GM21717 (cell line): ENCODE data around the gene ADAMTSL5.
"Not testable (repeated sequence)": the region's sequence is repeated elsewhere in the genome, so short reads cannot be mapped to it uniquely, and the experiment has no call there.

Experiments used
- ATAC-seq: cut with Tn5 transposase; IDR thresholded peaks from one replicate; pipeline ENCODE4 v1.9.1; 2021; ENCODE audit warnings: mild to moderate bottlenecking, moderate library complexity; ENCODE audit not compliant: unreplicated experiment

The ADAMTSL5 gene

DNA sequence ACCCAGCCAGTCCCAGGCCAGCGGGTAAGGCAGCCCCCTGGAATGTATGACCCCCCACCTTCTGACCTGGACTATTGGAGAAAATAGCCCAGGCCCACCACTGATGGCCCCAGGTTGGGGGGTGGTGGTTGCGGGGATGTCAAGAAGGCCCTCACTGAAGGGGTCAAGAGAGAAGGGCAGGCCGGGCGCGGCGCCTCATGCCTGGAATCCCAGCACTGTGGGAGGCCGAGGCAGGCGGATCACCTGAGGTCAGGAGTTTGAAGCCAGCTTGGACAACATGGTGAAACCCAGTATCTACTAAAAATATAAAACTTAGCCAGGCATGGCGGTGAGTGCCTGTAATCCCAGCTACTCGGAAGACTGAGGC, 1.5 kb upstream of the ADAMTSL5 start:
- ATAC-seq, result no peak

DNA sequence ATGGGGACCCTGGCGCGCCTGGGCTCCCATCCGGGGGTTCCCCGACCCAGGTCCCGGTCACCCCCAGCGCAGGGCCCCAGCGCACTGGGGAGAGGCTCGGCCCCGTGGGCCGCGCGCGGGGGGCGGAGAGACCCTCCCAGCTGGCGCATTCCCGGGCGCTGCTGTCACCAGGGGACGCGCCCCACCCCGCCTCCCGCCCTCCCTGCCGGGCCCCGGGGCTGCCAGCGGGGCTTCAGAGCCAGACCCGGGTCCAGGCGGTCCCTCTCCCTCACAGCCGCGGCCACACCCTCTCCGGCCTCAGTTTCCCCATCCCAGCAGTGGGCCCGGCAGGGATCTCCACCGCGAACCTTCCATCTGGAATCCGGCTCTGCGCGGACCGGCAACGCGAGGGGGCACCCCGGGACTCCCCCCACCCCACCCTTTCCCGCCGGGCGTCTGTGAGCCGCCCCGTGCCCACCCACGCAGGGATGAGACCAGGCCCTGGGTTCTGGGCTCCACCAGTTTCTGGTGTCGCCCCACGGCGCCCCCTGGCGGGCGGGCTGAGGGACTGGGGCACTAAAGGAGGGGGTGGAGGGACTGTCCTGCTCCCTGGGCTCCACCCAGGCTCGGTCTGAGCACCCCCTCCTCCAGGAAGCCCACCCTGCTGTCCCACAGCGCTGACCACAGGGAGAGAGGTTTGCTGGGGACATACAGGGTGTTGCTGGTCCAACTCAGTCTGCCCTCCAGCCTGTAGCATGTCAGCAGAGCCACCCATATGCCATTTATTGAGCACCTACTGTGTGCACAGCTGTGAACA, 878 bp upstream of the ADAMTSL5 start:
- ATAC-seq, result no peak

DNA sequence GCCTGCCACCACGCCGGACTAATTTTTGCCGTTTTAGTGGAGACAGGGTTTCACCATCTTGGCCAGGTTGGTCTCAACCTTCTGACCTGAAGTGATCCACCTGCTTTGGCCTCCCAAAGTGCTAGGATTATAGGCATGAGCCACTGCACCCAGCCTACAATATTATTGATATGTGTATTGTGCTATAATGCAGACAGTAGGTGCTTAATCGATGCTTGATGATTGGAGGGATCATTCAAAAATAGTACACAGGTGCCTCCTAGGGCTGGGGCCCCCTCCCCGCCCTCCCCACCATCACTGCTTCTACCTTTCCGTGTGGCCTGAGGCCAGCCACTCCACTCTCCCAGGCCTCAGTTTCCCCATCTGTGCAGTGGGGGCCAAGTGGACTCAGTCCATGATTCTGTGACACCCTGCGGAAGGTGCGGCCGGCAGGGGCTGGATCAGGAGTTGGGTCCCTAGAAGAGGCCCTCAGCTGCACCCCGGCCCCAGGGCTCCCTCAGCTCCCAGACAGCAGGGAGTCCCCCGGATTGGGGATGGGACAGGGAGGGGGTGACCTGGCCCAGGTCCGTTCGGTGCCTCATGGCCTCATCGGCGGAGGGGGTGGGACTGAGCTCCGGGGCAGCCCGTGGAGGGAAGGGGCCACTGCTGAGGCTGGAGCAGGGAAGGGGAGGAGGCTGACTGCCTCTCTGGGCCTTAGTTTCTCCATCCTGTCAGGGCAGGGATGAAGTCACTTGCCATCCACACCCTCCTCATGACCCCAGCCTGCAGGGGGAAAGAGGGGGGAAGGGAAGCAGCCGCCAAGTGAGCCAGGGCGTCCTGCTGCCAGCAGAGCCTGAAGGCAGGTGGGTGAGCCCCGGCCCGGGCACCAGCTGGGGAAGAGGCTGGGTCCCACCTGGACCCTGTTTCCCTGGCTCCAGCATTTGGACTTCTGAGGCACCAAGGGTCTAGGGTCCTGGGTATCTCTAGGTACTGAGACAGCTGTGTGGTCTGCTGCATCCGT, 1.2 kb downstream of the ADAMTSL5 start:
- ATAC-seq, result no peak

DNA sequence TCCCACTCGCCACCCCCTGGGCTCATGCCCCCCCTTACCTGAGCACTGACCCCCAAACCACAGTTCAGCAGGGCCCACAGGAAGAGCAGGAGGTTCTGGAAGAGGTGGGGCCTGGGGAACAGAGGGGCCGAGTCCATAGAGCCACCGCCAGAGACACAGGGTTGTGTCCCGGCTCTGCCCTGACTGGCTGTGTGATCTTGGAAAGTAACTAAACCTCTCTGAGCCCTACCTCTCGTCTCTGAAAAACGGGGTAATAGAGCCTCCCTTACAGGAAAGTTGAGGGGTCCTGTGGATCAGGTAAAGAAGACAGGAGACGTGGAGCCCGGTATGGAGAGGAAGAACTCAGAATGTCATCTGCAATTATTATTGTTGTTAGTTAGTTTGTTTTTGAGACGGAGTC, 2.0 kb downstream of the ADAMTSL5 start:
- ATAC-seq, result no peak

DNA sequence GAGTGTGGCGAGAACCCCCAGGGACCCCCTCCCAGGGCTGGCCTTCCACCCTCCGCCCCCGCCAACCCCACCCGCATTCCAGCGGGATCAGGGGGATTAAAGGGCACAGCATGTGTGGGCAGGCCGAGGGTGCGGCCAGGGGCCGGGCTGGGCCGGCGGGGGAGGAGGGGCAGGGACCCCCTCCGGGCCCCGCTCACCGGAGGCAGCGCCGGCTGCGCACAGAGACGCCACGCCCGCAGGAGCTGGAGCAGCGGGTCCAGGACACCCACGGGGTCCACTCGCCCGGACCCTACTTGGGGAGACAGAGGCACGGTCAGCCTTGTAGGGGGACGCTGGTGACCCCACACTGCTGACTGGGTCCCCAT, 2.4 kb downstream of the ADAMTSL5 start:
- ATAC-seq, result no peak

DNA sequence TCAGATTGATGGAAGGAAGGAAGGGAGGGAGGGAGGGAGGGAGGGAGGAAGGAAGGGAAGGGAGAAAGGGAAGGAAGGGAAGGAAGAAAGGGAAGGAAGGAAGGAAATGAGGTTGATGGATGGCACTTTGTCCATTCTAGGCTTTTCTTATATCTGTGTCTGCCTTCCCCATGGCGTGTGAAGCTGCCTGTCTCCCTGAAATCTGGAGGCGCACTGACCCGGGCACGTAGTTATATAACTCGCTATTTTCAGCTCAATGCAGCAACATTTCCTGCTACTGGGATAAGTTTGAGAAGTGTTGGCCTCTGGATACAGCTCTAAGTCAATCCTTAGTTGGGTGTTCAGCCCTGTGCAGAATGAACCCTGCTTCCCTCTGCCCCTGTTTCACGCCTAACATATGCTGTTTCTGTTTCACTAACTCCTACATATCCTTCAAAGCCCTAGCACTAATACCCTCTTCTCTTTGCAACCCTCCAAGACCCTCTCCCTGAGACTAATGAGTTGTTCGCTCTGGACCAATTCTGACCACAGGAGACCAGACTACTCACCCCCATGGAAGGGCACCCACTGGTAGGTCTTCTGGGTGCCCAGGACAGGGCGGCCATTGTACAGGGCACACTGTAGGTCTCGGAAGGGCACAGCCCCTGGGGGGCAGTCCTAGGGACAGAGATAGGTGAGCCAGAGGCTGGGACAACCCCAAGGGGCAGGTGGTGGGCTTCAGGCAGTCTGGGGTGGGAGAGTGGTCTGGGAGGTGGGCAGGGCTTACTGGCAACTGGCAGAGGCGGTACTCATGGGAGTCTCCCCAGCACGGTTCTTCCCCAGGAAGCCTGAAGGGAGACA, 3.0 kb downstream of the ADAMTSL5 start:
- ATAC-seq, result no peak

DNA sequence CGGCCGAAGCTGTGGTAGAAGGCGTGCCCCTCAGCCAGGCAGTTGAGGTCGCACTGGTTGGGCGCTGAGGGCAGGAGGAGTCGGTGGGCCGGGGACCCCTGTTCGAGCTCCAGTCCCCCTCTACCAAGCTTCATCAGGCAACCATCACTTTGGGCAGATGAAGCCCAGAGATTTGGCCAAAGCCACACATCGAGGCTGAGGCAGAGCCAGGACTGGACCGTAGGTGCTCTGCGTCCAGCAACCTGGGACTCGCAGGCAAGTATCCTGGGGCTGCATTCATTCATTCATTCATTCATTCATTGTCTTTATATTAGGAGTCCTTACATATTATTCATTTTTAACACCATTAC, 4.3 kb downstream of the ADAMTSL5 start:
- ATAC-seq, result no peak

DNA sequence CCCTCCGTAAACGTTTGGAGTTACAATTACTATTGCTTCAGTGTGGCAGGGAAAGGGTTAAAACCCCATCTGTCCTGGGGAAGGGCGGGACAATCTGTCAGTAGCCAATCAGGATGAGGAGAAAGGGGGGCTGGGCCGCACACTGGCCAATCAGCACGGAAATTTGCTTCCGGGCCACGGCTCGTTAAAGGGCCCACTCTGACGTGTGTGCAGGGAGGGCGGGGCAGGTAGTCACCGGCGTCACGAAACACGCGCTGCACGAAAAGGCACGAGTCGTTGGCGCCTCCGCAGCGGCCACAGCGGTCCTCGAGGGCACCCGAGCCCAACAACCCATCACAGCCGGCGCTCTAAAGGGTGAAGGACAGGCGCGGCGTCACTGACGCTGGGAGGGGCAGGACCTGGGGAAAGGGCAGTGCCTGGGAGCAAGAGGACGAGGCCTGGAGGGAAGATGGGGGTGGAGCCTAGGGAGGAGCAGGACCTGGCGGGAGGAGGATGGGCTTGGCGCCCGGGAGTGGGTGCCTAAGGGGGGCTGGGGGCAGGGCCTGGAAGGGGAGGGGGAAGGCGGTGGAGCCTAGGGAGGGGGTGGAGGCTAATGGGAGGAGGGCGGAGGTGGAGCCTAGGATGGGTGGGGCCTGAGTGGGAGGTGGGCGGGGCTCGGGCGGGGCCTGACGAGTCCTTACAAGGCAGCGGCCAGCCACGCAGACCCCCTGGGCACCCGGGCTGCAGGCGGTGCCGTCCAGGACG, 4.9 kb downstream of the ADAMTSL5 start:
- no peak for ATAC-seq

DNA sequence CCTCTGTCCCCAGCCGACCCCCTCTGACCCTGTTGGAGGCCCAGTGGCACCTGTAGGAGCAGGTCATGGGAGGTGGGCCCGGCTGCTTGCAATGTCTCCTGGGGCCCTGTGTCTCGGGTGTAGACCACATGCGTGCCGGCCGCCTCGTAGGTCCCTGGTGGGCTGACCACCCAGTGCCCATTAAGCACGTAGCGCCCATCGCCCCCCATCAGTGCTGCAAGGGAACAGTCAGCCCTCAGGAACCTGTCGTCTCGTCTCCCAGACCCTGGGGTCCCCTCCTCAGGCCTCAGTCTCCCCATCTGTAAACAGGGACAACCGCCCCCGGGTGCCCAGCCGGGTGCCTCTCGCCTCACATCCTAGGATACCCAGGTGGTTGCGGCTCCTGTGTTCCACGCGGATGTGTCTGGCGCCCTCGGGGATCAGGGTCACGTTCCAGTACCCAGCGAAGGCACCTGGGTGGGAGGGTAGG, 5.6 kb downstream of the ADAMTSL5 start:
- ATAC-seq, result no peak

DNA sequence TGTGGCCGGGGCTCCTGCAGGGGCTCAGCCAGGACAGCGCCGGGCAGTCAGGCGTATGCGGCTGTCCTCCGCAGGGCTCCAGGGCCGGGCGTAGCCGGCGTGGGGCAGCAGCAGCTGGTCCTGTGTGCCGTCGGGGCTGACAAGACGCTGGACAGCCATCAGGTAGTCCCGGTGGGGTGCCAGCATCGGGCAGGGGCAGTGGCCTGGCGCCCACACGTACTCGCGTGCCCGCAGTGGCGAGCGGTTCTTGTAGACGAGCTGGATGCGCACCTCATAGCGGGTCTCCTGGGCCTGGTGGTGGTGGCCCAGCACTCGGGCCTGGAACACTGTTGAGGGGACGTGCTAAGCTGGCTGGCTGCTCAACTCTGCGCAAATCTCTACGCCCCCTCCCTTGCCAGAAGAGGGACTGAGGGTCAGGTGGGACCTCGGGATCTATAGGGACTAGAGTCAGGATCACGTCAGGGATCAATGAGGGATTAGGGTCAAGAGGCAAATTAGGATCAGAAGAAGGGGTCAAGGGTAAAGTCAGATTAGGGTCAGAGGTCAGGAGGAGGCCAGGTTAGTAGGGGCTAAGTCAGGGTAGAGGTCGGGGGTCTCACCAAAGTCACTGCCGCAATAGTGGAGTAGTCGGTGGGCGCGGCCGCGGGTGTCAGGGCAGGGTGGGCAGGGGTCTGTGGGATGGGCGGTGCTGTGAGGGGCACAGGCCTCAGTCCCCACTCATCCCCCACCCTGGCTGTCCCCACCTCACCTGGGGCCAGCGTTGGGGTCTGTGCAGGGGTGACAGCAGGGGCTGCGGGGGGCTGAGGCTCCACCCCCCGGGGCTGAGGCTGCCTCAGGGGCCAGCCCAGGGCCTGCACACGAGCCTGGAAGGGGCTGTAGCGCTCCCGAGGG, 6.6 kb downstream of the ADAMTSL5 start:
- ATAC-seq, result no peak

DNA sequence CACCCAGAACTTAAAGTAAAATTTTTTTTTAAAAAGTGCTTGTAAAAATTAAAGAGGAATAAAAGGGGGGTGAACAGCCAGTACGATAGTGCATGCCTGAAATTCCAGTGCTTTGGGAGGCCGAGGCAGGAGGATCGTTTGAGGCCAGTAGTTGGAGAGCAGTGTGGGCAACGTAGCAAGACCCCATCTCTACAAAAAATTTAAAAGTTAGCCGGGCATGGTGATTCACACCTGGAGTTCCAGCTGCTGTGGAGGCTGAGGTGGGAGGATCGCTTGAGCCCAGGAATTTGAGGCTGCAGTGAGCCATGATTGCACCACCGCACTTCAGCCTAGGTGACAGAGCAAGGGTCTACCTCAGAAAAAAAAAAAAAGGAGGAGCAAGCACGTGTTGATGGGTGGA, 7.8 kb downstream of the ADAMTSL5 start:
- no peak for ATAC-seq

DNA sequence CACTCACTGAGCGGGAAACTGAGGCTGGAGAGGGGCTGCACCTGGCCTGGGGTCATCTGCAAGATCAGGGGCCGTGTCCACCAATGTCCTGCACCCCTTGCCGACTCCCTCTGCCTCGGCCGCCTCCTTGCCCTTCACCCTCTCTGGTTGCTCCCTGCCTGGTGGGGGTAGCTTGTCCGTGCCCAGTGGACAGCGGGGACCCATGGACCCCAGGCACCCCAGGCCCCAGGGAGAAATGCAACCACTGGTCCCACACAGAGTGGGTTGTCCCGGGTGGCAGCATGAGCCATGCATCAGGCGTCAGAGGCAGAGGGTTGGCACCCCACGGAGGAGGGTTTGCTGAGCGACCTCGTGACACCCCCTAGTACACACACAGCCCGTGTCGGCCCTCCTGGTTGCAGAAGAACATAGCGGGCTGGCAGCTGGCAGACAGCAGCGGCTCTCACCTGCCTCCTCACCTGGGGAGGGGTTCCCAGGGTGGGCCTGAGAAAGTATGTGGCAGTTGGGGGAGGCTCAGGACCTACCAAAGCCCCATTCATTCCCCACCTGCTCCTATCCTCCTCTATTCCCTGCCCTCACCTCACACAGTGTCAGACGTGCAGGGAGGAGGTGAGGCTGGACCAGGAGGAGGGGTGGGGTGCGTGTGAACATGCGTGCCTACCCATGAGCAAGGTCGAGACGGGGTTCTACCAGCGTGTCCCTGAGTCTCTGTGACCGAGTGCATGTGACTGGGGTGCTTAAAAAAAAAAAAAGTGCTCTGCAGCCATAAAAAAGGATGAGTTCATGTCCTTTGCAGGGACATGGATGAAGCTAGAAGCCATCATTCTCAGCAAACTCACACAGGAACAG, 8.7 kb downstream of the ADAMTSL5 start:
- ATAC-seq, result no peak

DNA sequence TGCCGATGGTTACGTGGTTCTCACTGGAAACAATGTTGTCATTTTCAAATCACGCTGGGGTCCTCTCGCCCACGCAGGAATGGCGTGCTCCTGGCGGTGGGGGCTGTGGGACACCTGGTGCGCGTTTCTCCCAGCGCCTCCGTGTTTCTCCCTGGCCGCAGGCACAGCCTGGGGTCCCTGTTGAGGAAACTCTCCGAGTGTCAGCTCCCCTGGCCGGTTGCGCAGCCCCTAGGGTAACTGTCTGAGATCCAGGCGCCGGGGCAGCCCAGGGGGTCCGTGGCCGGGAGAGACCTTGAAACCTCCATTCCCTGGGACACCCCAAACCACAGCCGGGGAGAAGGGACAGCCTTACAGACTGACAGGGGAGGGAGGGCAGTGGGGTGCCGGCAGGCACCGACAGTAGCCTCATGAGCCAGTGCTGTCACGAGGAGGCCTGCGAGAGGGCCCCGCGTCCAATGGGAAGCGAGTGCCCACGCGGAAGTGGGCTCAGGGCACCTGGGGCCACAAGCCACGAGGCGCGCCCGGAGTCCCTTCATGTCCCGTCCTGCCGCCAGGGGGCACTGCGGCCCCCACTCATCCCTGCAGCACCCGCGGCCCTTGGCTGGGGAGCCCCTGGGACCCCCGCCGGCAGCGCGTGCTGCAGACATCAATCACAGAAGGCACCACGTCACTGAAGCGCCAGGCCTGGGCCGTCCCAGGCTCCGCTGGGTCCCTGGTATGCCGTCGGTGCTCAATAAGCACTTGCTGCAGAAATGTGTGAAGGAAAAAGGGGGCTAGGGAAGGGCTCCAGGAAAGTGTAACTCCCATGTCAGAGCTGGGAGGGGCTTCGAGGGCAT, 9.5 kb downstream of the ADAMTSL5 start:
- ATAC-seq, result no peak

DNA sequence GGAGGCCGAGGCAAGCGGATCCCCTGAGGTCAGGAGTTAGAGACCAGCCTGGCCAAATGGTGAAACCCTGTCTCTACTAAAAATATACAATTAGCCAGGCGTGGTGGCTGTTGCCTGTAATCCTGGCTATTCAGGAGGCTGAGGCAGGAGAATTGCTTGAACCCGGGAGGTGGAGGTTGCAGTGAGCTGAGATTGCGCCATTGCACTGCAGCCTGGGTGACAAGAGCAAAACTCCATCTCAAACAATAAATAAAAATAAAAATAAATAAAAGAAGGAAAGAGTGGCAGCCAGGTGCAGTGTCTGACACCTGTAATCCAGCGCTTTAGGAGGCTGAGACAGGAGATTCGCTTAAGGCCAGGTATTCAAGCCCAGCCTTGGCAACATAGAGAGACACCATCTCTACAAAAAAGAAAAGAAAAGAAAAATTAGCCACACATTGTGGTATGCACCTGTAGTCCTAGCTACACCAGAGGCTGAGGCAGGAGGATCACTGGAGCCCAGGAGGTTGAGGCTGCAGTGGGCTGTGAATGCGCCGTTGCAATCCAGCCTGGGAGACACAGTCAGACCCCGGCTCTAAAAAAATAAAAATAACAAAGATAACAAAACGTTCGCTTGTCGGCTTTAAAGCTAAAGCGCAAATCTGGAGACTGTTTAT, 10.3 kb downstream of the ADAMTSL5 start:
- no peak for ATAC-seq

DNA sequence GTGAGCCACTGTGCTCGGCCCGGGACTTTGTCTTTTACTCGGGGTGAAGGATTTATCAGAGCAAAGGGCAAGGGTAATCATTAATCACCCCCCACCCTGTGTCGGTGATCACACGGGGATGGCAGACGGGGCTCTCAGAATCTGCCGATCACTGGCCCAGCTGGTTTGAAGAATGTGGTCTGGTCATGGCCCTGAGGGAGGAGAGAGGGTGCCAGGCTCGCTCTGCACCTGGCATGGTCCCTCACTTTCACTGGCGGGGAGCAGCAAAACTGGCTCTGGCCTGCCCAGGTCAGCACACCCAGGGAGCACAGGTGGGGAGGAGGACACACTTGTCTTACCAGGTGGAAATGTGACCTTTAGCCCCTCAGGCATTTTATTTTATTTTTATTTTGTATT, 11.6 kb downstream of the ADAMTSL5 start:
- ATAC-seq, result no peak

DNA sequence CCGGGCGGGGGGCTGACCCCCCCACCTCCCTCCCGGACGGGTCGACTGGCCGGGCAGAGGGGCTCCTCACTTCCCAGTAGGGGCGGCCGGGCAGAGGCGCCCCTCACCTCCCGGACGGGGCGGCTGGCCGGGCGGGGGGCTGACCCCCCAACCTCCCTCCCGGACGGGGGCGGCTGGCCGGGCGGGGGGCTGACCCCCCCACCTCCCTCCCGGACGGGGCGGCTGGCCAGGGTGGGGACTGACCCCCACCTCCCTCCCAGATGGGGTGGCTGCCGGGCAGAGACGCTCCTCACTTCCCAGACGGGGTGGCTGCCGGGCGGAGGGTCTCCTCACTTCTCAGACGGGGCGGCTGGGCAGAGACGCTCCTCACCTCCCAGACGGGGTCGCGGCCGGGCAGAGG, 13.6 kb downstream of the ADAMTSL5 start:
- ATAC-seq, result not testable (repeated sequence)

DNA sequence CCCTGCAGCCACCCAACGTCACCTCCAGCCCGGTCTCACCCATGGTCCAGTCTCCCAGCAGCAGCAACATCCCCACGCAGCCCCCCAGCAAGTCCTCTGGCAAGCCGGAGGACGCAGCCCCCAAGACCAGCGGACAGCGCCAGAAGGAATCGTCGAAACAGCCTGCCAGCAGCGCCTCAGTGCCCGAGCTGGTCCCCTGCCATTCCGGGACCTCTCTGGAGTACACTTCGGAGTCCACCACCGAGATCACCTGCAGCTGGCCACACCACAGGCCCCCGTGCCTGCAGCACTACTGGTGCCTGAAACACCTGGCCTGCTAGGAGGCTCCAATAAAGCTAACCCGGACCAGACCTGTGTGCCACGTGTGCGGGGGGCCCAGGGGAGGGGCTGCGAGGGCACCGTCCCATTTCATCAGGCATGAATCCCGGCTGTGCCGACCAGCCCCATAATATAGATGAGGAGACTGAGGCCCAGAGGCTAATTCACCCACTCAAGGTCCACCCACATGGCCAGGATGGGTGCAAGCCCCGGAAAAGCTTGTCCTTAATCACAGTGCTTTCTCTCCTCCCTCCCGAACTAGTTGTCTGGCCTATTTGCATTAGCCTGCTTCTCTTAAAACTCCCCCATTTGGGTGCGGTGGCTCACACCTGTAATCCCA, 15.1 kb downstream of the ADAMTSL5 start:
- ATAC-seq, result no peak
